Measurements from ENCODE around the gene GATB.
A peak's percentile ranks its signal among the peaks of the same experiment; 100 is the strongest.

The GATB gene

DNA sequence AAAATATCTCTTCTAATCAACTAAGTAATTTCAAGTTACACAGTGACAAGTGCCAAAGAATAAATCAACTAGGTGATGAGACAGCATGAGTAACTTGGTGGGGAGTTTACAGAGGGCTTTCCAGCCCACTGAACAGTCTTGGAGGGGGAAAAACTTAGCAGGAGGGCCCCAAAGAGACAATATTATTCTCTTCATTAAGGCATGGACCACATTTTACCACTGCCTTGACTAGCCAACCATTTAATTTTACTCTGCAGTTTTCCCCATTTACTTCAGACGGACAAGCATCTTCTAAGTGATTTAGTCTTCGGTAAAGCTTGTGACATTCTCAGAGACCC lies 25.3 kb upstream of the GATB start:
- TF ChIP-seq, protein P1, sequence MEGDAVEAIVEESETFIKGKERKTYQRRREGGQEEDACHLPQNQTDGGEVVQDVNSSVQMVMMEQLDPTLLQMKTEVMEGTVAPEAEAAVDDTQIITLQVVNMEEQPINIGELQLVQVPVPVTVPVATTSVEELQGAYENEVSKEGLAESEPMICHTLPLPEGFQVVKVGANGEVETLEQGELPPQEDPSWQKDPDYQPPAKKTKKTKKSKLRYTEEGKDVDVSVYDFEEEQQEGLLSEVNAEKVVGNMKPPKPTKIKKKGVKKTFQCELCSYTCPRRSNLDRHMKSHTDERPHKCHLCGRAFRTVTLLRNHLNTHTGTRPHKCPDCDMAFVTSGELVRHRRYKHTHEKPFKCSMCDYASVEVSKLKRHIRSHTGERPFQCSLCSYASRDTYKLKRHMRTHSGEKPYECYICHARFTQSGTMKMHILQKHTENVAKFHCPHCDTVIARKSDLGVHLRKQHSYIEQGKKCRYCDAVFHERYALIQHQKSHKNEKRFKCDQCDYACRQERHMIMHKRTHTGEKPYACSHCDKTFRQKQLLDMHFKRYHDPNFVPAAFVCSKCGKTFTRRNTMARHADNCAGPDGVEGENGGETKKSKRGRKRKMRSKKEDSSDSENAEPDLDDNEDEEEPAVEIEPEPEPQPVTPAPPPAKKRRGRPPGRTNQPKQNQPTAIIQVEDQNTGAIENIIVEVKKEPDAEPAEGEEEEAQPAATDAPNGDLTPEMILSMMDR (conservative IDR thresholded peaks at IDR 0.05; ENCODE audit: low read depth, low read length): no peak

DNA sequence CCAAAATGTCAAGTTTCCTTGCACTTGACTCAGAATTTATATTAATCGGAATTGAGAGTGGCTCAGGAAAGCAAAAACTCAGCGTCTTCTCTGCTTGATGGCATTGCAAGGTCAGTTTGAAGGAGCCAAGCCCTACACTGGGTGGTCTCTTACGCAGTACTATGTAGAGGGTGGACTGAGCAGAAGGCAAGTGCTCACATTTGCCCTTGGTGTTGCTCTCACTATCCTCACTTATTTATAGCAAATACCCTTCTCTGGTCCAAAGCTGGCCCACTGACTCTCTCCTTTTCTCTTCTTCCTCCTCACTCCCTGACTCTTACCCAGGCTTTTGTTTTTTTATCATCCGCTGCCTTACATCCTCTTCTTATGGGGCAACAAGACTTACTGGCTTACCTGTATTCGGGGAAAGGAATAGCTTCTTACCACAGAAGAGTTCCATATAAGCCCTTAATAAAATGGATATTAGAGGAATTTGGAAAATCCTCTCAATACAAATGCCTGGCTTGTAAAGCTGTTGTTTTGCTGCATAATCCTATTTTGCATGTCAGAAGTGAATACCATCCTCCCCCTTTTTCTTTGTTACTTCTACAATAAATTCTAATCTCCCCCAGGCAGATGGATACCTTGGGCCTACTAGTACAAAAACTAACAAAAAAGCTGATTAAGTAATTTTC lies 24.8 kb upstream of the GATB start:
- no peak overlapping the region for H3K4me3 ChIP-seq (ENCODE audit: low read depth, low read length)
- TF ChIP-seq, protein P1 (conservative IDR thresholded peaks at IDR 0.05; ENCODE audit: low read depth, low read length): no peak
- no peak for DNase-seq (ENCODE audit: low read depth)

More for the DNA sequence above, 25.3 kb upstream of the GATB start:
- H3K4me3 ChIP-seq (ENCODE audit: low read depth, low read length): no peak overlapping the region
- no peak for DNase-seq (ENCODE audit: low read depth)

DNA sequence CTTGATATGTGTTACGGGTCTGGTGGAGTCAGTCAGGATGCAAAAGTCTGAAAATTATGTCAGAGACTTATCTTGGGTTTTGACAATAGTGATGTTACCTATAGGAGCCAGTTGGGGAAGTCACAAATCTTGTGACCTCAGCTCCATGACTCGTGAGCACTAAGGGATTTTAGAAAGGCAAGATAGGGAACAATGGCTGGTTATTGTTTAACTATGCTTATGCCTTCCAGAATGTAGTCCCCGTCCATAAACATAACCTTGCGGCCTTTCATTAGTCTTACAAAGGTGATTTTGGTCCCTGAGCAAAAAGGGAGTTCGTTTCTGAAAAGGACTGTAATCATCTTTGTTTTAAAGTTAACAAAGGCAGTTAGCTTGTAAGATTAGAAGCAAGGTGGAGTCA lies 23.9 kb upstream of the GATB start:
- TF ChIP-seq, protein P1 (conservative IDR thresholded peaks at IDR 0.05; ENCODE audit: low read depth, low read length): no peak
- no peak overlapping the region for H3K4me3 ChIP-seq (ENCODE audit: low read depth, low read length)
- no peak for DNase-seq (ENCODE audit: low read depth)

DNA sequence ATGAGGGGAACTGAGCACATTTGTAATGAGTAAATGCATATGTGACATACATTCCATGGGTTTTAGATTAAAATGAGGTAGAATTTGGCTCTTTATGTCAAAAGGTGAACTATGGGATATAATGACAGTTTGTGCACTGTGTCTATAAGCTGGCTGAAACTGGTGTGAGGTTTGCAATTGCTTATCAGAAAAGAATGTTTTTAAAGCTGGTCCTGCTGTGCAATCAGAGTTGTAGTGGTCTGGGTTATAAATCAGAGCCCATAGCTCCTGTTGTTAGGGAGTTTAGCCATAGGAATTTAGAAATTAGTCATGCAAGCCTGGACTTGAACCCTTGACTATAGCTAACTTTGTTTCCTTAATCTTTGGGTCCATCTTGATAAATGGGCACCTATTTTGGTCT lies 23.1 kb upstream of the GATB start:
- DNase-seq (ENCODE audit: low read depth): peak; percentile 20
- H3K4me3 ChIP-seq (ENCODE audit: low read depth, low read length): no peak overlapping the region
- TF ChIP-seq, protein P1 (conservative IDR thresholded peaks at IDR 0.05; ENCODE audit: low read depth, low read length): no peak

DNA sequence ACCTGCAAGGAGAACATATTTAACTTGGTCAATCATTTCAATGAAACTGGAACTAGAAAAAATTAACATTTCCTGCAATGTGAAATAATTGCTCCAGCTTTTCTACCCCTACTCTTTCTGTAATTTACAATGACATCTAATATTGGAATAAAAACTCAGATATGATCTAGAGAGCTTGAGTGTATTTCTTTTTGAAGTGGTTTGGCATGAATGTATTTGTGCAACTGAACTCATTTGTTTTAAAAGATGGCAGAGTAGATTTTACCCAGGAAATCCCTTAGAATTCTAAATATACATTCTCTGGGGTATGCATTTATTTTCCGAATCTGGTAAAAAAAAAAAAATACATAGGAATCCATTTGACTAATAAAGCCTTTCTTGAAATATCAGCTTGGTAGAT lies 21.5 kb upstream of the GATB start:
- no peak overlapping the region for H3K4me3 ChIP-seq (ENCODE audit: low read depth, low read length)
- TF ChIP-seq, protein P1 (conservative IDR thresholded peaks at IDR 0.05; ENCODE audit: low read depth, low read length): no peak
- DNase-seq (ENCODE audit: low read depth): no peak

DNA sequence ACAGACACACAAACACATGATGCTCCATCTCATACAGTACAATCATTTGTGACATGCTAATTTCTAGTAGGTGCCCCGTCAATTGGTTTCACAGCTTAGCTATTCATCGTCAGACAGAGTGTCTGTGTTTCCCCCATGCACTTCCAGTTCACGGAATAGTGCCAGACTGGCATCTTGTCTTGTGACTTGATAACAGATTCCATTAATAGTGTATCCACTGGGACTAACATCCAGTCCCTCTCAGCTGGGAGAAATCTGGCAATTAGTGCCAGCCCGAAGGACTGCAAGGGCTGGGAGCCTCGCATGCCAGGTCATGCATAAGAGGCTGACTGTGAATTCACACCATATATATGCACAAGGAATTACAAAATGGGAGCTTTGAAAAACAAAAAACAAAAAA lies 20.2 kb upstream of the GATB start:
- H3K4me3 ChIP-seq (ENCODE audit: low read depth, low read length): no peak overlapping the region
- DNase-seq (ENCODE audit: low read depth): no peak
- TF ChIP-seq, protein P1 (conservative IDR thresholded peaks at IDR 0.05; ENCODE audit: low read depth, low read length): no peak

DNA sequence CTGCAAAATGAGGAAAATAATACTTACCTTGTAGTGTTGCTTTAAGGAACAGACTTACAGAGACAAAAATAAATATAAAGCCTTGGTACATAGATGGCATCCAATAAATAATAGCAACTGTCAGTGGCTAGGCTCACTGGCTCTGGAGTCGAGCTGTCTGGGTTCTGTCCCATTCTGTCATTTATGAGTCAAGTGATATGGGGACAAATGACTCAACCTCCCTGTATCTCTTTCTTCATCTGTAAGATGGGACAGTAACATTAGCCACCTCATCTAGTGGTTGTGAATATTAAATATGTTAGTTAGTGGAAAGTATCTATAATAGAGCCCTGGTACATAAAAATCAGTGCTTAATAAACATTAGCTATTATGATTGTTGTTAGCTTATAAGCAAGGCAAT lies 16.7 kb upstream of the GATB start:
- TF ChIP-seq, protein P1 (conservative IDR thresholded peaks at IDR 0.05; ENCODE audit: low read depth, low read length): no peak
- no peak for DNase-seq (ENCODE audit: low read depth)
- no peak overlapping the region for H3K4me3 ChIP-seq (ENCODE audit: low read depth, low read length)

Measured in choroid plexus epithelial cell (primary cell).